Measurements from ENCODE around the gene GPHN.

GPHN gene

DNA sequence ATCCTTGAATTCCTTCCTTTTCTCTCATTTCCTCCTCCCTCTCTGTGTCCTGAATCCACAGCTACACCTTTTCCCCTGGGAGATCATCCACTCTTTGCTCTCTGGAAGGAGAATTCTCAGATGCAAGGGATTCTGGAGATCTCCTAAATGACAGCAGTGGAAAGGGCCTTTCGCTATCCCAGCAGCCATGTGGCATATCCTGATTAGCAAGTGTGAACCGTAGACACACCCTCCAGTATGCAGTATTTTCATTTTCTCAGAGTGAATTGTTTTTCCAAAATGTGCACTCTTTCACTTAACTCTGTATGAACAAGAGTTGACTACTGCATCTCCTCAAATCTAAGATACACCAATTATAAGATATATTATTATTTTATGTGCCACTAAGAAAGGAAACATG, 687.3 kb downstream of the GPHN start:
- H3F3A ChIP-seq (ENCODE audit: insufficient read depth, low read length), result no peaks in the 10 kb centered on the region
- no peak overlapping the region for H2AFZ ChIP-seq (ENCODE audit: low read length)
- TF ChIP-seq EZH2 (IDR thresholded peaks at IDR 0.05; ENCODE audit: borderline replicate concordance, low read length) (no peak), CTCF (IDR thresholded peaks at IDR 0.05; ENCODE audit: low read length) (no peak)
- H3K27me3 ChIP-seq (ENCODE audit: insufficient read depth, low read length), result no peaks in the 10 kb centered on the region
- H4K20me1 ChIP-seq (ENCODE audit: insufficient read depth, low read length), result no peaks in the 10 kb centered on the region
- no peak overlapping the region for H3K9ac ChIP-seq (ENCODE audit: low read length)
- H3K27ac ChIP-seq (ENCODE audit: low read depth, low read length, poor library complexity, severe bottlenecking), result no peak overlapping the region
- H3K4me3 ChIP-seq (ENCODE audit: low read depth, low read length, poor library complexity, severe bottlenecking), result no peak overlapping the region
- H3K9me3 ChIP-seq (ENCODE audit: low read length), result no peaks in the 10 kb centered on the region
- H3K4me1 ChIP-seq (ENCODE audit: insufficient read depth, low read length, severe bottlenecking), result no peaks in the 10 kb centered on the region
- no peaks in the 10 kb centered on the region for H3K79me2 ChIP-seq (ENCODE audit: insufficient read depth, low read length)
- no peaks in the 10 kb centered on the region for H3K9me2 ChIP-seq (ENCODE audit: low read depth, low read length)
- no peak overlapping the region for H3K4me2 ChIP-seq (ENCODE audit: low read length)
- no peaks in the 10 kb centered on the region for H3K36me3 ChIP-seq (ENCODE audit: insufficient read depth, low read length)

DNA sequence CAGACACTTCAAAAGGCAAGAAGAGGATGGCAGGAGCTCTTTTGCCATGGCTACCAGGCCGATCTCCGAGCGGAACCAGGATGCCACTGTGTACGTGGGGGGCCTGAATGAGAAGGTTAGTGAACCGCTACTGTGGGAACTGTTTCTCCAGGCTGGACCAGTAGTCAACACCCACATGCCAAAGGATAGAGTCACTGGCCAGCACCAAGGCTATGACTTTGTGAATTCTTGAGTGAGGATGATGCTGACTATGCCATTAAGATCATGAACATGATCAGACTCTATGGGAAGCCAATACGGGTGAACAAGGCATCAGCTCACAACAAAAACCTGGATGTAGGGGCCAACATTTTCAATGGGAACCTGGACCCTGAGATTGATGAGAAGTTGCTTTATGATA, 691.1 kb downstream of the GPHN start:
- no peak overlapping the region for H2AFZ ChIP-seq (ENCODE audit: low read length)
- no peaks in the 10 kb centered on the region for H3K36me3 ChIP-seq (ENCODE audit: insufficient read depth, low read length)
- no peaks in the 10 kb centered on the region for H4K20me1 ChIP-seq (ENCODE audit: insufficient read depth, low read length)
- no peak overlapping the region for H3K4me2 ChIP-seq (ENCODE audit: low read length)
- H3K27ac ChIP-seq (ENCODE audit: low read depth, low read length, poor library complexity, severe bottlenecking), result no peak overlapping the region
- no peaks in the 10 kb centered on the region for H3K9me3 ChIP-seq (ENCODE audit: low read length)
- no peak overlapping the region for H3K4me3 ChIP-seq (ENCODE audit: low read depth, low read length, poor library complexity, severe bottlenecking)
- H3K9ac ChIP-seq (ENCODE audit: low read length), result no peak overlapping the region
- TF ChIP-seq EZH2 (IDR thresholded peaks at IDR 0.05; ENCODE audit: borderline replicate concordance, low read length), result no peak
- no peak for TF ChIP-seq CTCF (IDR thresholded peaks at IDR 0.05; ENCODE audit: low read length)
- no peaks in the 10 kb centered on the region for H3K9me2 ChIP-seq (ENCODE audit: low read depth, low read length)
- no peaks in the 10 kb centered on the region for H3F3A ChIP-seq (ENCODE audit: insufficient read depth, low read length)
- H3K27me3 ChIP-seq (ENCODE audit: insufficient read depth, low read length), result no peaks in the 10 kb centered on the region
- no peaks in the 10 kb centered on the region for H3K4me1 ChIP-seq (ENCODE audit: insufficient read depth, low read length, severe bottlenecking)
- H3K79me2 ChIP-seq (ENCODE audit: insufficient read depth, low read length), result no peaks in the 10 kb centered on the region

DNA sequence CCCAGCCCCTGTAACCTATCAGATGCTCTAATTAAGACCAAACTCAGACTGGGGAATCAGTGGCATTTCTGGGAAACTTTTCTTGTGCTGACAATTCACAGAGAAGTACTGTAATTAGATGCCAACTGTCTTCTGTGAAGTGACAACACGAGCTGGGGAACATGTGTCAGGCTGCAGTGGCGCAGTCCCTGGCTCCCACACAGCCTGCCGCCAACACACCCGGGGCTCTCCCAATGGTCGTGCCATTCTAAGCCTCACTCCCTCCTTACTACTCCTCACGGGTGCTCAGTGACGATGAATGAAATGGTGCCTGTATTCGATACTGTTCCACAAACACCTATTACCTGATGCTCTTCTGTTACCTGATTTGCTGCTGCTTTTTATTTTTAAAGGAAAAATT, 699.9 kb downstream of the GPHN start:
- Histone ChIP-seq H3K9me2 (ENCODE audit: low read depth, low read length) (no peaks in the 10 kb centered on the region), H4K20me1 (ENCODE audit: insufficient read depth, low read length) (no peaks in the 10 kb centered on the region), H3K79me2 (ENCODE audit: insufficient read depth, low read length) (no peaks in the 10 kb centered on the region), H3K27me3 (ENCODE audit: insufficient read depth, low read length) (no peaks in the 10 kb centered on the region), H2AFZ (ENCODE audit: low read length) (no peak overlapping the region), H3K4me3 (ENCODE audit: low read depth, low read length, poor library complexity, severe bottlenecking) (no peak overlapping the region), H3F3A (ENCODE audit: insufficient read depth, low read length) (no peaks in the 10 kb centered on the region), H3K9ac (ENCODE audit: low read length) (no peak overlapping the region), H3K9me3 (ENCODE audit: low read length) (no peaks in the 10 kb centered on the region), H3K4me2 (ENCODE audit: low read length) (no peak overlapping the region), H3K4me1 (ENCODE audit: insufficient read depth, low read length, severe bottlenecking) (no peaks in the 10 kb centered on the region), H3K36me3 (ENCODE audit: insufficient read depth, low read length) (no peaks in the 10 kb centered on the region), H3K27ac (ENCODE audit: low read depth, low read length, poor library complexity, severe bottlenecking) (no peak overlapping the region)
- no peak for TF ChIP-seq EZH2 (IDR thresholded peaks at IDR 0.05; ENCODE audit: borderline replicate concordance, low read length)
- no peak for TF ChIP-seq CTCF (IDR thresholded peaks at IDR 0.05; ENCODE audit: low read length)
